ENCODE data around the gene SECTM1.

The SECTM1 gene

GRCh38 chr17:82357394-82357793, 23.8 kb upstream of the SECTM1 start:
- H2BK120ac ChIP-seq (ENCODE audit: low read depth, low read length) = no peak overlapping the region
- no peak overlapping the region for H2AFZ ChIP-seq (ENCODE audit: low read length)
- no CpG with 5 or more reads among the region's 2 CpGs for WGBS, 2 donors (ENCODE audit: extremely low coverage in 2 of 2, insufficient read length in 2 of 2, insufficient replicate concordance in 1 of 2)
- no peaks in the 10 kb centered on the region for H3K9me3 ChIP-seq (replicated peaks in 1 of 2; ENCODE audit: control insufficient read depth in 2 of 2, insufficient read depth in 1 of 2, low read depth in 1 of 2, low read length in 2 of 2)
- no peak overlapping the region for H4K8ac ChIP-seq (ENCODE audit: low read depth, low read length)
- no peak overlapping the region for H3K4me2 ChIP-seq (ENCODE audit: insufficient read depth, low read length, poor library complexity, severe bottlenecking)
- H3K27me3 ChIP-seq (ENCODE audit: control insufficient read depth in 3 of 3, insufficient read depth in 3 of 3, low read depth in 1 of 3, low read length in 3 of 3) = peaks cover 0 to 3% (median 0%) of the 10 kb centered on the region in 3 experiments
- no peak for DNase-seq (ENCODE audit: low spot score)
- H3K9ac ChIP-seq (ENCODE audit: low read depth, low read length, poor library complexity) = no peak overlapping the region
- H2BK12ac ChIP-seq (ENCODE audit: low read length) = no peak overlapping the region
- no peak overlapping the region for H2BK5ac ChIP-seq (ENCODE audit: low read length)
- no peak overlapping the region for H3K27ac ChIP-seq (replicated peaks; ENCODE audit: low read length)
- no peak overlapping the region for H2AK5ac ChIP-seq (ENCODE audit: low read depth, low read length)
- H2BK15ac ChIP-seq (ENCODE audit: low read length) = no peak overlapping the region
- no peaks in the 10 kb centered on the region for H3K36me3 ChIP-seq (replicated peaks in 1 of 2; ENCODE audit: control insufficient read depth in 2 of 2, insufficient read depth in 2 of 2, low read length in 2 of 2)
- H3K23ac ChIP-seq (ENCODE audit: low read depth, low read length, poor library complexity) = no peak overlapping the region
- H3K79me1 ChIP-seq (ENCODE audit: low read depth, low read length) = no peaks in the 10 kb centered on the region
- peaks cover 5 to 11% of the 10 kb centered on the region in 2 donors for H3K4me1 ChIP-seq (ENCODE audit: control insufficient read depth in 2 of 2, insufficient read depth in 1 of 2, low read depth in 1 of 2, low read length in 2 of 2)
- H3K14ac ChIP-seq (ENCODE audit: low read length) = no peak overlapping the region
- no peak overlapping the region for H3K4ac ChIP-seq (ENCODE audit: low read length)
- H3K18ac ChIP-seq (ENCODE audit: low read length) = no peak overlapping the region
- no peak overlapping the region for H3K4me3 ChIP-seq (ENCODE audit: low read length in 2 of 2)
- no peak overlapping the region for H4K91ac ChIP-seq (ENCODE audit: low read depth, low read length, poor library complexity)

GRCh38 chr17:82356845-82357355, 23.3 kb upstream of the SECTM1 start:
- Histone ChIP-seq H2BK5ac (ENCODE audit: low read length) (peak overlapping the region; percentile 30), H3K9ac (ENCODE audit: low read depth, low read length, poor library complexity) (peak overlapping the region; percentile 40), H2AK5ac (ENCODE audit: low read depth, low read length) (peak overlapping the region; percentile 99), H3K4me3 (ENCODE audit: low read length in 2 of 2) (no peak overlapping the region), H2BK15ac (ENCODE audit: low read length) (peak overlapping the region; percentile 91), H2BK12ac (ENCODE audit: low read length) (no peak overlapping the region), H3K27me3 (ENCODE audit: control insufficient read depth in 3 of 3, insufficient read depth in 3 of 3, low read depth in 1 of 3, low read length in 3 of 3) (peaks cover 0 to 3% (median 0%) of the 10 kb centered on the region in 3 experiments), H4K8ac (ENCODE audit: low read depth, low read length) (no peak overlapping the region), H3K14ac (ENCODE audit: low read length) (peak overlapping the region; percentile 79), H2BK120ac (ENCODE audit: low read depth, low read length) (no peak overlapping the region), H3K4me2 (ENCODE audit: insufficient read depth, low read length, poor library complexity, severe bottlenecking) (no peak overlapping the region), H3K4ac (ENCODE audit: low read length) (peak overlapping the region; percentile 32), H3K36me3 (replicated peaks in 1 of 2; ENCODE audit: control insufficient read depth in 2 of 2, insufficient read depth in 2 of 2, low read length in 2 of 2) (no peaks in the 10 kb centered on the region), H4K91ac (ENCODE audit: low read depth, low read length, poor library complexity) (no peak overlapping the region), H3K27ac (replicated peaks; ENCODE audit: low read length) (no peak overlapping the region), H3K79me1 (ENCODE audit: low read depth, low read length) (no peaks in the 10 kb centered on the region), H3K9me3 (replicated peaks in 1 of 2; ENCODE audit: control insufficient read depth in 2 of 2, insufficient read depth in 1 of 2, low read depth in 1 of 2, low read length in 2 of 2) (no peaks in the 10 kb centered on the region), H3K18ac (ENCODE audit: low read length) (peak overlapping the region; percentile 24), H3K4me1 (ENCODE audit: control insufficient read depth in 2 of 2, insufficient read depth in 1 of 2, low read depth in 1 of 2, low read length in 2 of 2) (peaks cover 8 to 11% of the 10 kb centered on the region in 2 donors), H2AFZ (ENCODE audit: low read length) (peak overlapping the region; percentile 49), H3K23ac (ENCODE audit: low read depth, low read length, poor library complexity) (peak overlapping the region; percentile 34)
- WGBS, 2 donors (ENCODE audit: extremely low coverage in 2 of 2, insufficient read length in 2 of 2, insufficient replicate concordance in 1 of 2) = no CpG with 5 or more reads among the region's 20 CpGs
- no peak for DNase-seq (ENCODE audit: low spot score)

- Histone ChIP-seq H2BK15ac (ENCODE audit: low read length) (peak overlapping the region; percentile 91), H2BK5ac (ENCODE audit: low read length) (peak overlapping the region; percentile 30), H3K4me2 (ENCODE audit: insufficient read depth, low read length, poor library complexity, severe bottlenecking) (no peak overlapping the region), H4K8ac (ENCODE audit: low read depth, low read length) (no peak overlapping the region), H3K14ac (ENCODE audit: low read length) (no peak overlapping the region), H3K4me1 (ENCODE audit: control insufficient read depth in 2 of 2, insufficient read depth in 1 of 2, low read depth in 1 of 2, low read length in 2 of 2) (peaks cover 8 to 11% of the 10 kb centered on the region in 2 donors), H3K23ac (ENCODE audit: low read depth, low read length, poor library complexity) (no peak overlapping the region), H3K36me3 (replicated peaks in 1 of 2; ENCODE audit: control insufficient read depth in 2 of 2, insufficient read depth in 2 of 2, low read length in 2 of 2) (no peaks in the 10 kb centered on the region), H2BK120ac (ENCODE audit: low read depth, low read length) (no peak overlapping the region), H4K91ac (ENCODE audit: low read depth, low read length, poor library complexity) (peak overlapping the region; percentile 16), H3K4me3 (ENCODE audit: low read length in 2 of 2) (no peak overlapping the region), H3K18ac (ENCODE audit: low read length) (peak overlapping the region; percentile 79), H3K9me3 (replicated peaks in 1 of 2; ENCODE audit: control insufficient read depth in 2 of 2, insufficient read depth in 1 of 2, low read depth in 1 of 2, low read length in 2 of 2) (no peaks in the 10 kb centered on the region), H2AK5ac (ENCODE audit: low read depth, low read length) (no peak overlapping the region), H2AFZ (ENCODE audit: low read length) (no peak overlapping the region), H3K27ac (replicated peaks; ENCODE audit: low read length) (no peak overlapping the region), H3K4ac (ENCODE audit: low read length) (no peak overlapping the region), H3K9ac (ENCODE audit: low read depth, low read length, poor library complexity) (no peak overlapping the region), H3K27me3 (ENCODE audit: control insufficient read depth in 3 of 3, insufficient read depth in 3 of 3, low read depth in 1 of 3, low read length in 3 of 3) (peaks cover 0 to 3% (median 0%) of the 10 kb centered on the region in 3 experiments), H2BK12ac (ENCODE audit: low read length) (no peak overlapping the region), H3K79me1 (ENCODE audit: low read depth, low read length) (no peaks in the 10 kb centered on the region)
- no CpG with 5 or more reads among the region's 11 CpGs for WGBS, 2 donors (ENCODE audit: extremely low coverage in 2 of 2, insufficient read length in 2 of 2, insufficient replicate concordance in 1 of 2)
- DNase-seq (ENCODE audit: low spot score) = no peak
These were observed 22.3 kb upstream of the SECTM1 start for GRCh38 chr17:82355770-82356427.

- no peak overlapping the region for H2AK5ac ChIP-seq (ENCODE audit: low read depth, low read length)
- no peak overlapping the region for H2AFZ ChIP-seq (ENCODE audit: low read length)
- no peak overlapping the region for H2BK12ac ChIP-seq (ENCODE audit: low read length)
- H3K4ac ChIP-seq (ENCODE audit: low read length) = no peak overlapping the region
- H3K9ac ChIP-seq (ENCODE audit: low read depth, low read length, poor library complexity) = no peak overlapping the region
- WGBS, 2 donors (ENCODE audit: extremely low coverage in 2 of 2, insufficient read length in 2 of 2, insufficient replicate concordance in 1 of 2) = no CpG with 5 or more reads among the region's 7 CpGs
- H3K18ac ChIP-seq (ENCODE audit: low read length) = peak overlapping the region; percentile 67
- H3K4me2 ChIP-seq (ENCODE audit: insufficient read depth, low read length, poor library complexity, severe bottlenecking) = no peak overlapping the region
- H3K36me3 ChIP-seq (replicated peaks in 1 of 2; ENCODE audit: control insufficient read depth in 2 of 2, insufficient read depth in 2 of 2, low read length in 2 of 2) = no peaks in the 10 kb centered on the region
- no peaks in the 10 kb centered on the region for H3K9me3 ChIP-seq (replicated peaks in 1 of 2; ENCODE audit: control insufficient read depth in 2 of 2, insufficient read depth in 1 of 2, low read depth in 1 of 2, low read length in 2 of 2)
- no peak overlapping the region for H2BK120ac ChIP-seq (ENCODE audit: low read depth, low read length)
- H3K27me3 ChIP-seq (ENCODE audit: control insufficient read depth in 3 of 3, insufficient read depth in 3 of 3, low read depth in 1 of 3, low read length in 3 of 3) = peaks cover 0 to 6% (median 0%) of the 10 kb centered on the region in 3 experiments
- H3K14ac ChIP-seq (ENCODE audit: low read length) = no peak overlapping the region
- no peak overlapping the region for H2BK5ac ChIP-seq (ENCODE audit: low read length)
- peaks cover 8 to 11% of the 10 kb centered on the region in 2 donors for H3K4me1 ChIP-seq (ENCODE audit: control insufficient read depth in 2 of 2, insufficient read depth in 1 of 2, low read depth in 1 of 2, low read length in 2 of 2)
- no peaks in the 10 kb centered on the region for H3K79me1 ChIP-seq (ENCODE audit: low read depth, low read length)
- H3K23ac ChIP-seq (ENCODE audit: low read depth, low read length, poor library complexity) = no peak overlapping the region
- H4K8ac ChIP-seq (ENCODE audit: low read depth, low read length) = no peak overlapping the region
- no peak overlapping the region for H4K91ac ChIP-seq (ENCODE audit: low read depth, low read length, poor library complexity)
- no peak overlapping the region for H3K27ac ChIP-seq (replicated peaks; ENCODE audit: low read length)
- no peak overlapping the region for H2BK15ac ChIP-seq (ENCODE audit: low read length)
- no peak overlapping the region for H3K4me3 ChIP-seq (ENCODE audit: low read length in 2 of 2)
- no peak for DNase-seq (ENCODE audit: low spot score)
These were observed 21.3 kb upstream of the SECTM1 start for GRCh38 chr17:82354804-82355308.

Measured in neuronal stem cell (in vitro differentiated cells).